Measurements from ENCODE around the gene RSPO4.

GRCh38 chr20:1002682-1003561 lies 811 bp upstream of the RSPO4 start:
- TF ChIP-seq EZH2phosphoT487 (IDR thresholded peaks at IDR 0.05; ENCODE audit: insufficient read depth, low read depth) (no peak), EZH2 (IDR thresholded peaks at IDR 0.05; ENCODE audit: insufficient read depth, poor library complexity, severe bottlenecking) (no peak)

Measured in GM23248 (cell line).